Kidney tubule cell (primary cell): Measurements from ENCODE around the gene NEURL2.
"Not testable (repeated sequence)": the region's sequence is repeated elsewhere in the genome, so short reads cannot be mapped to it uniquely, and the experiment has no call there.

Source experiments
- DNase-seq: peaks from one replicate; pipeline ENCODE4 v3.0.0-alpha.2; 2018; ENCODE audit warnings: low spot score

The NEURL2 gene

GRCh38 chr20:45919542-45920399 is 28.8 kb upstream of the NEURL2 start:
- DNase-seq = no peak

GRCh38 chr20:45918779-45919537 is 27.9 kb upstream of the NEURL2 start:
- no peak for DNase-seq

- no peak for DNase-seq
Observed at GRCh38 chr20:45918182-45918737, 27.3 kb upstream of the NEURL2 start.

GRCh38 chr20:45917790-45918141 is 26.8 kb upstream of the NEURL2 start:
- no peak for DNase-seq

GRCh38 chr20:45913116-45913515 is 22.1 kb upstream of the NEURL2 start:
- DNase-seq = peak; percentile 35

- no peak for DNase-seq
Observed at GRCh38 chr20:45912344-45912682, 21.3 kb upstream of the NEURL2 start.

- peak; percentile 33 for DNase-seq
Observed at GRCh38 chr20:45911486-45912343, 20.7 kb upstream of the NEURL2 start, which contains the start of gene PLTP. Gene PLTP, minus strand, starts transcription at chr20:45912155. Its CDS starts 703 bp downstream, at chr20:45911452.

- DNase-seq = peak; percentile 97
Observed at GRCh38 chr20:45910670-45911485, 19.9 kb upstream of the NEURL2 start.

- no peak for DNase-seq
Observed at GRCh38 chr20:45909817-45910669, 19.0 kb upstream of the NEURL2 start.

GRCh38 chr20:45909336-45909808 is 18.4 kb upstream of the NEURL2 start:
- DNase-seq = no peak

- no peak for DNase-seq
Observed at GRCh38 chr20:45908084-45908483, 17.1 kb upstream of the NEURL2 start.

- no peak for DNase-seq
Observed at GRCh38 chr20:45907219-45907948, 16.4 kb upstream of the NEURL2 start.

GRCh38 chr20:45905505-45906079 is 14.6 kb upstream of the NEURL2 start:
- peak; percentile 88 for DNase-seq

- DNase-seq = no peak
Observed at GRCh38 chr20:45904583-45905504, 13.8 kb upstream of the NEURL2 start.

GRCh38 chr20:45902199-45902701 is 11.2 kb upstream of the NEURL2 start:
- DNase-seq = no peak

GRCh38 chr20:45901332-45901731 is 10.3 kb upstream of the NEURL2 start:
- DNase-seq = not testable (repeated sequence)

GRCh38 chr20:45899046-45899835 is 8.2 kb upstream of the NEURL2 start:
- no peak for DNase-seq
